ENCODE results near the gene GIGYF2. TPM values are rescaled to one million over a fixed set of nuclear protein-coding genes. Genes with fewer than 3 reads are reported as not detected.

GIGYF2 gene
- total and polyA plus RNA-seq, 8 donors: 56.2 to 76.6 (median 62.4) TPM

DNA sequence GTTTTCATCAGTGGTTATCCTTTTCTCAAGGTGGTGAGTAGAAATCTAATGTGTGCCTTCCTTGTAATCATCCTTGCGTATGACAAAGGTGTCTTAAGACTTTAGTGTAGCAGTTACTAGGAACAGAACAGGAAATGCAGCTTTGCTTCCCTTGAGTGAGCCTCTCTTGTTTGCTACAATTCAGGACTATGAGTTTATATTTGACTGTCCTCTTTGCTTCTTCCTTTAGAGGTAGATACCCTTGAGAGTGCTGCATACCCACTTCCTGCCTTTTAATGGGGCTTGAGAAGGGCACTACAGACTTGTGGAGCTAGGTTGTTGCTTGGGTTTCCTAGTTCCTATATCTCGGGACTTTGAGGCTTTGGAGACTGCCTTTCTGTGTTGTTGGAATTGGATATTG, 75.4 kb downstream of the GIGYF2 start:
- Histone ChIP-seq H3K4me3 (no peak overlapping the region), H3K27ac (no peak overlapping the region), H3K36me3 (peaks cover 0 to 38% of the 10 kb centered on the region in 2 donors), H3K9me3 (no peaks in the 10 kb centered on the region), H3K27me3 (no peaks in the 10 kb centered on the region), H3K4me1 (no peaks in the 10 kb centered on the region)
- DNase-seq (peak in 1 of 4 donors; percentile 15), ATAC-seq (peak; percentile 79)
- TF ChIP-seq, protein P1, sequence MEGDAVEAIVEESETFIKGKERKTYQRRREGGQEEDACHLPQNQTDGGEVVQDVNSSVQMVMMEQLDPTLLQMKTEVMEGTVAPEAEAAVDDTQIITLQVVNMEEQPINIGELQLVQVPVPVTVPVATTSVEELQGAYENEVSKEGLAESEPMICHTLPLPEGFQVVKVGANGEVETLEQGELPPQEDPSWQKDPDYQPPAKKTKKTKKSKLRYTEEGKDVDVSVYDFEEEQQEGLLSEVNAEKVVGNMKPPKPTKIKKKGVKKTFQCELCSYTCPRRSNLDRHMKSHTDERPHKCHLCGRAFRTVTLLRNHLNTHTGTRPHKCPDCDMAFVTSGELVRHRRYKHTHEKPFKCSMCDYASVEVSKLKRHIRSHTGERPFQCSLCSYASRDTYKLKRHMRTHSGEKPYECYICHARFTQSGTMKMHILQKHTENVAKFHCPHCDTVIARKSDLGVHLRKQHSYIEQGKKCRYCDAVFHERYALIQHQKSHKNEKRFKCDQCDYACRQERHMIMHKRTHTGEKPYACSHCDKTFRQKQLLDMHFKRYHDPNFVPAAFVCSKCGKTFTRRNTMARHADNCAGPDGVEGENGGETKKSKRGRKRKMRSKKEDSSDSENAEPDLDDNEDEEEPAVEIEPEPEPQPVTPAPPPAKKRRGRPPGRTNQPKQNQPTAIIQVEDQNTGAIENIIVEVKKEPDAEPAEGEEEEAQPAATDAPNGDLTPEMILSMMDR (IDR thresholded peaks at IDR 0.05): no peak
- intact Hi-C loops (cut with DNase I): no loop called here

DNA sequence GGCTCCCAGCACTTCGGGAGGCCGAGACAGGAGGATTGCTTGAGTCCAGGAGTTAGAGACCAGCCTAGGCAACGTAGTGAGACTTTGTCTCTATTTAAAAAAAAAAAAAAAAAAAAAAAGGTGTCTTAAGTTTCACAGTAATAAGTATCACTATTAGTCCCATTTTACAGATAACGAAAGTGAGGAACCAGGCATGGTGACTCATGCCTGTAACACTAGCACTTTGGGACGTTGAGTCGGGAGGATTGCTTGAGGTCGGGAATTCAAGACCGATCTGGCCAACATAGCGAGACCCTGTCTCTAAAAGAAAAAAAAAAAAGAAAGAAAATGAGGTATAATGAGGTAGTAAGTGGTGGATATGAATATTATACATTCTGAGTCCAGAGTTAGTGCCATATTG, 76.7 kb downstream of the GIGYF2 start:
- Histone ChIP-seq H3K27ac (no peak overlapping the region), H3K36me3 (peaks cover 0 to 33% of the 10 kb centered on the region in 2 donors), H3K4me1 (no peaks in the 10 kb centered on the region), H3K27me3 (no peaks in the 10 kb centered on the region), H3K9me3 (no peaks in the 10 kb centered on the region), H3K4me3 (no peak overlapping the region)
- intact Hi-C loops (cut with DNase I): no loop called here
- ATAC-seq (no peak), DNase-seq (no peak)
- TF ChIP-seq, protein P1 (IDR thresholded peaks at IDR 0.05): no peak

DNA sequence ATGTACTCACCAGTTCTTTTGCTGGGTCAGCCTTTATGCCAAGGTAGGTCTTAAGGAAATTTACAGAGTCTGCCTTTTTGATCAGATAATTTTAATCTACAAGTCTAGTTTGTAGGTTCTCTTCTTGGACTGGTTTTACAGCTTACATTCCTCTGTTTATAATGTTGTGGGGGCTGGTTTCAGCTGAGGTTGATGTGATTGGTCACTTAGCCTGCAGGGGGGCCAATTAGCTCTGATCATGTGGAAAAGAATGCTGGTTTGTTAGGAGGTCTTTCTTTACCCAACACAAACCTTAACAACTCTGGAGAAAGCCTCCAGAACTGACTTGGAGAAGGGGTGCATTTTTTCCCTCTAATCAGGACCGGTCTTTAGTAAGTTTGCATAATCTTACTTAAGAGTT, 79.3 kb downstream of the GIGYF2 start, which contains the start of gene KCNJ13:
TSS of gene KCNJ13 (minus strand) at position 131 of the 400 bp plus-strand sequence. CDS start 5,203 bp downstream, outside the sequence.
- peak in 1 of 4 donors; percentile 28 for DNase-seq
- ATAC-seq: no peak

DNA sequence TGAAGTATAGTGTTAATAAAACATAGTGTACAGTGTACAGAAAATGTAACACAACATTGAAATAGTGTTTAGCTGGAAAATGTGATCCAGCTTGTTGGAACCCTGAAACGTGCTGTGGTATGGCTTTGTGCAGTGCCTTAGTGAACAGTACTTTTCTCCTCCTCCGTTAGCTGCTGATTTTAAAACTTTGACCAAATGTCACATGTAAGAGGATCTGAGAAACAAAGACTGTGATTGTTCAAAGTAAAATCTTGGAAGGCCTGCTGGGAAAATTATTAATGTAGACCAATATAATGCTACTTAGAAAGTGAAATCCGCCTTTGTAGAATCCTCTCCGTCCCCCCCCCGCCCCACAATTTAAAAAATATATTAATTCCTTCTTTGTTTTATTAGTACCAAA, 80.1 kb downstream of the GIGYF2 start:
- peaks cover 0 to 13% of the 10 kb centered on the region in 2 donors for H3K36me3 ChIP-seq
- H3K4me1 ChIP-seq: no peaks in the 10 kb centered on the region
- H3K4me3 ChIP-seq: no peak overlapping the region
- no peaks in the 10 kb centered on the region for H3K27me3 ChIP-seq
- TF ChIP-seq, protein P1 (IDR thresholded peaks at IDR 0.05): no peak
- DNase-seq (no peak), ATAC-seq (no peak)
- no peaks in the 10 kb centered on the region for H3K9me3 ChIP-seq
- intact Hi-C loops (cut with DNase I): no loop called here
- H3K27ac ChIP-seq: no peak overlapping the region

More for the DNA sequence above, 79.3 kb downstream of the GIGYF2 start, which contains the start of gene KCNJ13:
- H3K27me3 ChIP-seq: no peaks in the 10 kb centered on the region
- H3K27ac ChIP-seq: no peak within 1 kb of the TSS
- intact Hi-C loops (cut with DNase I): no loop called here
- H3K36me3 ChIP-seq: peaks cover 0 to 20% of the 10 kb centered on the region in 2 donors
- TF ChIP-seq, protein P1 (IDR thresholded peaks at IDR 0.05): no peak
- no peaks in the 10 kb centered on the region for H3K4me1 ChIP-seq
- H3K4me3 ChIP-seq: no peak within 1 kb of the TSS
- no peaks in the 10 kb centered on the region for H3K9me3 ChIP-seq

DNA sequence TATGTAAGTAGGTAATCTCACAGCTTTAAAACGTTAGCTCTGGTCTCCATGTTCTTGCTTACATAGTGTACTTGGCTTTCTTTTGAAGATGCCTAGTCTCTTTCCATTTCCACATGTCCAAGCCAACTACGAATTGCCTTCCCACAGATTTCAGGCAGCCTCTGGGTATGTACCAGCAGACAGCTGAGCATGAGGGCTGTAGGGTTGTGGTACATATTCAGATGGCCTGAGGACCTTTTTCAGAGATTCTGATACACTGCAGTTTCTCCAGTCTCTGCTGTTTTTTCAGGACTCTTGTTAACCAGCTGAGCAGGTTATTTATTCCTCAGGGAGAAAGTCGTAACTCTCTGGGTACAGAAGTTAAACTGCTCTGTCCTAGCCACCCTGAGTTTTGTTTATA, 82.3 kb downstream of the GIGYF2 start:
- Histone ChIP-seq H3K27me3 (no peaks in the 10 kb centered on the region), H3K4me1 (no peaks in the 10 kb centered on the region), H3K4me3 (no peak overlapping the region), H3K9me3 (no peaks in the 10 kb centered on the region), H3K36me3 (peaks cover 0 to 9% of the 10 kb centered on the region in 2 donors), H3K27ac (no peak overlapping the region)
- intact Hi-C loops (cut with DNase I): no loop called here
- DNase-seq: no peak
- ATAC-seq: peak; percentile 22
- TF ChIP-seq, protein P1 (IDR thresholded peaks at IDR 0.05): no peak

Measured in left lung (tissue), 10 donors.